IMR-90 (cell line): ENCODE results near the gene RAET1E. TPM values are rescaled to one million over a fixed set of nuclear protein-coding genes. Genes with fewer than 3 reads are reported as not detected.

Experiments
- ATAC-seq: fragments of 200-7000 bp; cut with Tn5 transposase; 2 replicates; pipeline ENCODE4 v1.9.1; 2020; ENCODE audit warnings: low read depth, mild to moderate bottlenecking, moderate library complexity
- BruUV-seq: library from RNA; stranded (reverse); fragments of 400-500 nt; replicated peaks from 2 replicates; lab custom pipeline; 2021; lab: Mats Ljungman, UMichigan
- CTCF ChIA-PET: fragments of 300-600 bp; formaldehyde crosslinking; extraction: SDS; loops from one replicate; lab custom pipeline; 2021; ENCODE audit warnings: antibody characterized with exemption; lab: Yijun Ruan, JAX
- POLR2A ChIA-PET: fragments of 300-600 bp; sonication (Branson Sonifier 250); formaldehyde crosslinking; loops from one replicate; lab custom pipeline; 2022; ENCODE audit warnings: antibody characterized with exemption; ENCODE audit not compliant: unreplicated experiment; lab: Charles Lee
- DNase-seq: peaks from one replicate; pipeline ENCODE4 v3.0.0; 2013
- H2AFZ ChIP-seq: replicated peaks from 2 replicates; pipeline ENCODE3; 2013; ENCODE audit warnings: low read length, mild to moderate bottlenecking; ENCODE audit not compliant: poor library complexity
- H2AK5ac ChIP-seq: 2 replicates; pipeline ENCODE4 v1.6.1; 2013; ENCODE audit warnings: low read depth, low read length, inconsistent platforms
- H2AK9ac ChIP-seq: replicated peaks from 2 replicates; pipeline ENCODE3; 2013; ENCODE audit warnings: mild to moderate bottlenecking, low read depth, low read length, moderate library complexity; ENCODE audit not compliant: poor library complexity
- H2BK120ac ChIP-seq: 2 replicates; pipeline ENCODE4 v1.6.1; 2013; ENCODE audit warnings: low read depth, low read length, inconsistent platforms
- H2BK15ac ChIP-seq: 3 replicates; pipeline ENCODE4 v1.6.1; 2013; ENCODE audit warnings: low read depth, low read length, inconsistent platforms
- H2BK20ac ChIP-seq: 2 replicates; pipeline ENCODE4 v1.6.1; 2013; ENCODE audit warnings: low read depth, mild to moderate bottlenecking, inconsistent platforms, low read length, moderate library complexity
- H2BK5ac ChIP-seq: 2 replicates; pipeline ENCODE4 v1.6.1; 2013; ENCODE audit warnings: mild to moderate bottlenecking, low read depth, low read length, inconsistent platforms; ENCODE audit not compliant: poor library complexity, severe bottlenecking
- H3K14ac ChIP-seq: replicated peaks from 2 replicates; pipeline ENCODE4 v1.6.1; 2013; ENCODE audit warnings: low read depth, low read length, inconsistent platforms
- H3K18ac ChIP-seq: 2 replicates; pipeline ENCODE4 v1.6.1; 2013; ENCODE audit warnings: low read depth, low read length, control low read depth
- H3K23ac ChIP-seq: 2 replicates; pipeline ENCODE4 v1.6.1; 2013; ENCODE audit warnings: low read depth, low read length, inconsistent platforms
- H3K27ac ChIP-seq: 2 replicates; pipeline ENCODE4 v1.5.1; 2013; ENCODE audit warnings: mild to moderate bottlenecking, control low read depth, low read length; ENCODE audit not compliant: insufficient read depth
- H3K27me3 ChIP-seq: 2 replicates; pipeline ENCODE4 v1.6.1; 2013; ENCODE audit warnings: low read length; ENCODE audit not compliant: control insufficient read depth, insufficient read depth
- H3K36me3 ChIP-seq: 2 replicates; pipeline ENCODE4 v1.6.1; 2013; ENCODE audit warnings: low read length, mixed read lengths; ENCODE audit not compliant: control insufficient read depth, insufficient read depth
- H3K4ac ChIP-seq: 2 replicates; pipeline ENCODE4 v1.6.1; 2013; ENCODE audit warnings: low read depth, low read length, inconsistent platforms
- H3K4me1 ChIP-seq: 2 replicates; pipeline ENCODE4 v1.6.1; 2013; ENCODE audit warnings: low read length, mixed read lengths; ENCODE audit not compliant: control insufficient read depth, insufficient read depth
- H3K4me2 ChIP-seq: 2 replicates; pipeline ENCODE4 v1.6.1; 2013; ENCODE audit warnings: low read depth, mild to moderate bottlenecking, control low read depth, low read length, moderate library complexity
- H3K4me3 ChIP-seq: 2 replicates; pipeline ENCODE4 v1.5.1; 2013; ENCODE audit warnings: low read depth, mild to moderate bottlenecking, control low read depth, low read length, moderate library complexity; ENCODE audit not compliant: insufficient read depth
- H3K56ac ChIP-seq: 2 replicates; pipeline ENCODE4 v1.6.1; 2013; ENCODE audit warnings: low read length, inconsistent platforms; ENCODE audit not compliant: insufficient read depth; ENCODE audit errors: extremely low read depth
- H3K79me1 ChIP-seq, 2 experiments: 2 replicates each; pipeline ENCODE4 v1.6.1; 2013; ENCODE audit warnings: low read length in 2 of 2, inconsistent platforms in 1 of 2, low read depth in 1 of 2
- H3K9ac ChIP-seq: 2 replicates; pipeline ENCODE4 v1.6.1; 2013; ENCODE audit warnings: low read depth, low read length, control low read depth
- H3K9me1 ChIP-seq: 2 replicates; pipeline ENCODE4 v1.6.1; 2013; ENCODE audit warnings: low read length, inconsistent platforms; ENCODE audit not compliant: insufficient read depth
- H3K9me3 ChIP-seq: 2 replicates; pipeline ENCODE4 v1.6.1; 2013; ENCODE audit warnings: low read length; ENCODE audit not compliant: control insufficient read depth, insufficient read depth
- H4K20me1 ChIP-seq: 2 replicates; pipeline ENCODE4 v1.6.1; 2013; ENCODE audit warnings: low read length, inconsistent platforms; ENCODE audit not compliant: insufficient read depth
- H4K5ac ChIP-seq: 2 replicates; pipeline ENCODE4 v1.6.1; 2013; ENCODE audit warnings: mild to moderate bottlenecking, low read depth, low read length, control low read depth
- H4K8ac ChIP-seq, 2 experiments: 2 replicates each; pipeline ENCODE4 v1.6.1; 2013; ENCODE audit warnings: low read depth in 2 of 2, low read length in 2 of 2, control low read depth in 1 of 2, inconsistent platforms in 1 of 2
- H4K91ac ChIP-seq: 2 replicates; pipeline ENCODE4 v1.6.1; 2013; ENCODE audit warnings: low read depth, low read length, inconsistent platforms; ENCODE audit not compliant: insufficient read depth
- BHLHE40 ChIP-seq: fragments of 150-350 bp; IDR thresholded peaks from 2 replicates; pipeline ENCODE4 v1.6.1; 2016; ENCODE audit warnings: mild to moderate bottlenecking, low read depth, low read length
- CEBPB ChIP-seq: IDR thresholded peaks from 2 replicates; pipeline ENCODE4 v1.6.1; 2012; ENCODE audit warnings: low read depth, low read length, improper control_type of control experiment
- CHD1 ChIP-seq: IDR thresholded peaks from 2 replicates; pipeline ENCODE4 v1.6.1; 2012; ENCODE audit warnings: low read depth, low read length, improper control_type of control experiment
- ELK1 ChIP-seq: fragments of 150-350 bp; IDR thresholded peaks from 2 replicates; pipeline ENCODE4 v1.6.1; 2016; ENCODE audit warnings: low read depth, mild to moderate bottlenecking, low read length, moderate library complexity, borderline replicate concordance
- FOS ChIP-seq: fragments of 150-350 bp; IDR thresholded peaks from 2 replicates; pipeline ENCODE4 v1.6.1; 2016; ENCODE audit warnings: low read depth, low read length
- MAFK ChIP-seq: IDR thresholded peaks from 2 replicates; pipeline ENCODE4 v1.6.1; 2012; ENCODE audit warnings: low read depth, low read length, improper control_type of control experiment
- NFE2L2 ChIP-seq: fragments of 150-350 bp; IDR thresholded peaks from 2 replicates; pipeline ENCODE4 v1.6.1; 2016; ENCODE audit warnings: low read depth, mild to moderate bottlenecking, low read length
- POLR2A ChIP-seq: IDR thresholded peaks from 2 replicates; pipeline ENCODE4 v1.6.1; 2012; ENCODE audit warnings: mild to moderate bottlenecking, low read depth, low read length
- RCOR1 ChIP-seq: IDR thresholded peaks from 2 replicates; pipeline ENCODE4 v1.6.1; 2012; ENCODE audit warnings: mild to moderate bottlenecking, low read length, improper control_type of control experiment; ENCODE audit not compliant: insufficient replicate concordance
- RFX5 ChIP-seq: IDR thresholded peaks from 2 replicates; pipeline ENCODE4 v1.8.0; 2012; ENCODE audit warnings: low read depth, mild to moderate bottlenecking, low read length, moderate library complexity
- SMC3 ChIP-seq: fragments of 150-350 bp; IDR thresholded peaks from 2 replicates; pipeline ENCODE4 v1.6.1; 2016; ENCODE audit warnings: low read depth, mild to moderate bottlenecking, antibody characterized with exemption, low read length, moderate library complexity
- WGBS, 2 experiments: methylation state at CpG; one replicate each; pipeline versions ENCODE4 v1.1.5 to v1.1.7; 2013; ENCODE audit warnings: missing lambda C conversion rate in 2 of 2; ENCODE audit not compliant: insufficient read length in 1 of 2; ENCODE audit errors: extremely low coverage in 2 of 2; 5-methylcytosine and 5-hydroxymethylcytosine counted together
- dilution Hi-C: fragments of 300-500 bp; cut with HindIII; formaldehyde crosslinking; loops from one replicate; pipeline ENCODE4 v1.14.3; 2018; ENCODE audit warnings: low sequenced_read_pairs; ENCODE audit not compliant: unreplicated experiment
- in situ Hi-C: fragments of 300-500 bp; cut with MboI; formaldehyde crosslinking; loops from 3 replicates; pipeline ENCODE4 v1.14.3; 2019; ENCODE audit warnings: low sequenced_read_pairs, inconsistent platforms, mixed read lengths
- intact Hi-C: fragments of 100-400 bp; cut with micrococcal nuclease; formaldehyde crosslinking; loops from 2 replicates; pipeline ENCODE4 v1.10.0; 2022
- polyA plus RNA-seq, 3 experiments: library from polyadenylated mRNA; depleted of rRNA; stranded (reverse); fragments of >200 nt; gene quantifications; 2 replicates each; pipeline ENCODE4 v1.2.3, GENCODE V29; 2012; ENCODE audit warnings: low replicate concordance in 1 of 3
- total RNA-seq: library from RNA; depleted of rRNA; stranded (reverse); fragments of >200 nt; gene quantifications from 2 replicates; pipeline ENCODE4 v1.2.3, GENCODE V29; 2012
- TF ChIP-seq, protein P1 (sequence below): conservative IDR thresholded peaks from 2 replicates; pipeline ENCODE4 v1.5.1; 2012; ENCODE audit warnings: mild to moderate bottlenecking, low read depth, low read length, improper control_type of control experiment
- TF ChIP-seq, protein P2 (sequence below): fragments of 150-350 bp; IDR thresholded peaks from 2 replicates; pipeline ENCODE4 v1.6.1; 2017; ENCODE audit warnings: mild to moderate bottlenecking, antibody characterized with exemption, low read length, low read depth

Gene RAET1E
- total and polyA plus RNA-seq, 2 of the 4 experiments (the other 2 are of a cell fraction): not detected

DNA sequence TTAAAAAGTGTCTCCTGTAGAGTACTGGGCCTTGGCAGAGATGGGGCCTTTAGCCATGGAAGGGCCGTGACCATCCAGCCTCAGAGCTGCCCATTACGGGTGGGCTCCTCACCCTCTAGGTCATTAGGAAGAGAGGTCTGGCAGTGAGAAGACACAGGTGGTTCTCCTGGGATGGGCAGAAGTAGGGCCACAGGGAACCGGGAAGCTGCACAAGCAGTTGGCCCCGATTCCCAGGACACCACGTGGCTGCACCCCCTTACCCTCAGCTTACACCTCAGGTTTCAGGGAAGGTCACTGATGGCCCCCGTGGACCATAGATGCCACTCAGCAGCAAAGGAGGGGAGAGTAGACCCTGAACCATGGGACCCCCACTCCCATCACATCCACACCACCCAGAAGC lies 23.4 kb upstream of the RAET1E start:
- H3K56ac ChIP-seq: no peak overlapping the region
- no peak overlapping the region for H4K5ac ChIP-seq
- H4K8ac ChIP-seq: no peak overlapping the region
- no TSS peak for BruUV-seq
- TF ChIP-seq CEBPB: no peak
- no peak for TF ChIP-seq CHD1
- TF ChIP-seq ELK1: no peak
- TF ChIP-seq, protein P1, sequence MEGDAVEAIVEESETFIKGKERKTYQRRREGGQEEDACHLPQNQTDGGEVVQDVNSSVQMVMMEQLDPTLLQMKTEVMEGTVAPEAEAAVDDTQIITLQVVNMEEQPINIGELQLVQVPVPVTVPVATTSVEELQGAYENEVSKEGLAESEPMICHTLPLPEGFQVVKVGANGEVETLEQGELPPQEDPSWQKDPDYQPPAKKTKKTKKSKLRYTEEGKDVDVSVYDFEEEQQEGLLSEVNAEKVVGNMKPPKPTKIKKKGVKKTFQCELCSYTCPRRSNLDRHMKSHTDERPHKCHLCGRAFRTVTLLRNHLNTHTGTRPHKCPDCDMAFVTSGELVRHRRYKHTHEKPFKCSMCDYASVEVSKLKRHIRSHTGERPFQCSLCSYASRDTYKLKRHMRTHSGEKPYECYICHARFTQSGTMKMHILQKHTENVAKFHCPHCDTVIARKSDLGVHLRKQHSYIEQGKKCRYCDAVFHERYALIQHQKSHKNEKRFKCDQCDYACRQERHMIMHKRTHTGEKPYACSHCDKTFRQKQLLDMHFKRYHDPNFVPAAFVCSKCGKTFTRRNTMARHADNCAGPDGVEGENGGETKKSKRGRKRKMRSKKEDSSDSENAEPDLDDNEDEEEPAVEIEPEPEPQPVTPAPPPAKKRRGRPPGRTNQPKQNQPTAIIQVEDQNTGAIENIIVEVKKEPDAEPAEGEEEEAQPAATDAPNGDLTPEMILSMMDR: no peak
- no peak for TF ChIP-seq NFE2L2
- TF ChIP-seq, protein P2, sequence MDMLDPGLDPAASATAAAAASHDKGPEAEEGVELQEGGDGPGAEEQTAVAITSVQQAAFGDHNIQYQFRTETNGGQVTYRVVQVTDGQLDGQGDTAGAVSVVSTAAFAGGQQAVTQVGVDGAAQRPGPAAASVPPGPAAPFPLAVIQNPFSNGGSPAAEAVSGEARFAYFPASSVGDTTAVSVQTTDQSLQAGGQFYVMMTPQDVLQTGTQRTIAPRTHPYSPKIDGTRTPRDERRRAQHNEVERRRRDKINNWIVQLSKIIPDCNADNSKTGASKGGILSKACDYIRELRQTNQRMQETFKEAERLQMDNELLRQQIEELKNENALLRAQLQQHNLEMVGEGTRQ: no peak
- TF ChIP-seq MAFK: no peak
- TF ChIP-seq RCOR1: no peak
- TF ChIP-seq POLR2A: no peak
- no peak for TF ChIP-seq BHLHE40
- no peak for TF ChIP-seq SMC3
- TF ChIP-seq FOS: no peak
- no peak for TF ChIP-seq RFX5
- H3K4me3 ChIP-seq: no peak overlapping the region
- H3K9me3 ChIP-seq: no peaks in the 10 kb centered on the region
- H3K9me1 ChIP-seq: no peaks in the 10 kb centered on the region
- dilution Hi-C loops: no loop called here
- H3K23ac ChIP-seq: no peak overlapping the region
- CTCF ChIA-PET: no interaction called here
- H3K14ac ChIP-seq: no peak overlapping the region
- no peak overlapping the region for H2BK5ac ChIP-seq
- POLR2A ChIA-PET: no interaction called here
- peaks cover 2% of the 10 kb centered on the region; the same call in 1 of the 2 replicates for H3K4me1 ChIP-seq
- no peak overlapping the region for H4K91ac ChIP-seq
- intact Hi-C loops: no loop called here
- H3K4me2 ChIP-seq: no peak overlapping the region
- no peaks in the 10 kb centered on the region; a peak in 1 of 4 replicates for H3K79me1 ChIP-seq
- no peak overlapping the region for H2BK120ac ChIP-seq
- no peak overlapping the region for H2BK15ac ChIP-seq
- H2BK20ac ChIP-seq: no peak overlapping the region
- 100% methylated on average over 2 of the region's 6 CpGs; no CpG with 5 or more reads in 1 of the 2 experiments for WGBS, 2 experiments
- in situ Hi-C loops: loop anchor here (5.0 to 10.0 kb wide), 4 partner anchors 54 to 377 kb away; partner anchors contain the start of gene PPIL4
- no peak overlapping the region for H3K27ac ChIP-seq
- H3K9ac ChIP-seq: no peak overlapping the region
- DNase-seq: no peak
- no peak overlapping the region for H2AK5ac ChIP-seq
- no peak overlapping the region for H2AFZ ChIP-seq
- H3K36me3 ChIP-seq: no peaks in the 10 kb centered on the region
- H4K20me1 ChIP-seq: no peaks in the 10 kb centered on the region
- H3K27me3 ChIP-seq: no peaks in the 10 kb centered on the region; the same call in 1 of the 2 replicates
- ATAC-seq: no peak
- H3K4ac ChIP-seq: no peak overlapping the region
- H3K18ac ChIP-seq: no peak overlapping the region
- no peak overlapping the region for H2AK9ac ChIP-seq
